Measurements from ENCODE around the gene TFPI.
"Not testable (repeated sequence)": the region's sequence is repeated elsewhere in the genome, so short reads cannot be mapped to it uniquely, and the experiment has no call there.

TFPI gene

DNA sequence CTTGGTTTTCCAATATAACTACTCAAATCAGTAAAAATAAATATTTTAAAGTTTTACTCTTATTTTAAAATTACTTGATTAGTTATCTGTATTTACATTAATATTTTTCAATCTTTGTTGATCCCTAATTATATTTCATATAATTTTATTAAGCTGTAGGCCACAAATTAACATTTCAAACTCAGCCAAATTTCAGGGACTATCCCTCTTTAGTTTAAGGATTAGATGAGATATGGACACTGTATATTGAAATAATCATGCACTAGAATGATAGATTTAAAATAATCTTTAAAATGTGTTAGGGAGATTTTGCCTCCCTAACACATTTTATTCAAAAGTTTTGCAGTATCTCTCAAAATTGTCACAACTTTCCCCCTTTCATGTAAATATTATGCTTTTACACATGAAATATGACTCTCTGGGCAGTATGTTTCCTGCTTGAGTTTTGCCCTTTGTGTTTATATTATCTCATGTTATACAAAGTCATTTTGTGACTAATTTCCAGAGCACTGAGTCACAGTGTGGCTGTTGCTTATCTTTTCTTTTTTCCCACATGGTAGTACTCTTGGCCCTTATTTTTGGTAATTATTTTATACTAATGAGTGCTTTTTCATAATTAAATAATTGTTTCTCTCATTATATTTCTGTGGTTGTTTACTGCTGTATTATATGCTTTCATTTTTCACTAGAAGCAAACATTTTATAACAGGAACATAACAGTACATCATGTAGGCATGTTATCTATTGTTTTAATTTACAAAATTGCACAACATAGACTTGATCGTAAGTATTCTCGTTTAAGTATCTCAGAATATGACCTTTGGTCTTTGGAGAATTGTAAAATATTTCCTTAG lies 1.2 kb downstream of the TFPI start:
- DNase-seq: no peak

DNA sequence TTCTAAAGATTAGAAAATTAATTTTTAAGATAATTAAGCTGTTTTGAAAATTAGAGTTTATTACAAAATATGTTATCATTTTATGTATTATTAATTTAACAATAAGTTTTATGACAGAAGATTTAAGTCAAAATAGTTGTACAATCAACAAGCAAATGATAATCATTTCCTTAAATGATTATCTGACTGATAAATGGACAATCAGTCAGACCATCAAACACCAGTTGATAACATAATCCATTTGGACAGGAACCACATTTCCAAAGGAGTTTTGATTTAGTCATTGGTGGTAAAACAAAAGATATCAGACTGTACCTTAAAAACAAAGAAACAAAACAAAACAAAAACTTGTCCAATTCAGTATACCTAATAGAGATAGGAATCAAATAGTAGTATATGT lies 1.9 kb downstream of the TFPI start:
- no peak for DNase-seq

DNA sequence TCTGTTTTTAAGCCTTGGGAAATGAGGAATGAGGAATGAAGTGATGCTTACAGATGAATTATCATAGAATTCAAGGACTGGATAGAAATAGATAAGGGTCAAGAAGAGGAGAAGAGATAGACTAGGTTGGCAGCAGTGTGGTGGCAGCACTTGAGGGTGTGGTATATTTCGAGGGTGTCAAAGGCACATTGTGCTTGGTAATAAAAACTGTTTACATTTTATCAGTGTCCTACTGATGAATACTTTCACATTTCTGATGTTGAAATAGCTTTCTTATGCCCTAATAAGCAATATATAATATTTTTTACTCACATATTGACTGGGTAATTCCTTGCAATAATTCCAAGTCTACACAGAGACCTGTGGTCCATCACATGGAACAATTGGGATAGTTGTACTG lies 3.4 kb downstream of the TFPI start:
- no peak for DNase-seq

DNA sequence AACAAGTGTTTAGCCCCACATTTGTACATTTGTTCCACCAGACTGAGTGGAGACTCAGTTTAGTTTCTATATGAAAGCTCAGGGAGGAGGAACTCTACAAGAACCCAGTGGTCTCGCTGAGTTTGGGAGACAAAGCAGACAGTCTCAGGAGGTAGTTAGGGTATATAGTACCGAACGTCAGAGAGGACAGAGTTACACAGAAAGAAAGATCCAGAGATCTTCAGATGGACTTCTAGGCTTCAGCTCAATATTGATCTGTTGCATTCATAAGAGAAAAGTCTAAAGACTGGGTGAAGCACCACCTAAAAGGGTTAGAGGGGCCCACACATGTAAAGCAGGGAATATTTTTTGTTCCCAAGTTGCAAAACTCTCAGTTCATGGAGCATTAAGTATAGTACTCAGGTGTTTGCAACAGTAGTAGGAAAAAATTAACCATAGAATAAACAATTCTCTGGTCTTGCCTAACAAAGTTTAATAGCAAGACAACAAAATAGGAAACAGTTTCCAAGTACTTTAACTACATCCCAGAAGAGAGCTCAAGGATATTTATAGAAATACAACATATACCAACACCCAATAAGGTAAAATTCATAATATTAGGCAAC lies 4.2 kb downstream of the TFPI start:
- no peak for DNase-seq

DNA sequence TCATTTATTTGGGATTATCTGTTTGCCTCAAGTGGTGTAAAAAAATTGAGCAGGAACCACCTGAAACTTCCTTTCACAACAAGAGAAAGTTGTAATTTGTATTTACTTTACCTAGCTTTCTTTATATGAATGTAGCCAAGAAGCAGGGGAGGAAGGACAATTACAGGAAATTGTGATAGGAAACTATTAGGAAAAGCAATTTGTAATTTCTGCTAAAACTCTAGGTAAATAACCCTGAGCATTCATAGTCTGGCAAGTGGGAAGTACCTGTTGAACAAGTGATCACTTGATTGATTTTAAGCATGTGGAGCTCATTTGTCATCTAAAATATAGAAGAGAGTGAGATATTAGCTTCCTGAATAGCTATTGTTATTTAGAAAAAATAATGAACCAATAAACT lies 5.0 kb downstream of the TFPI start:
- no peak for DNase-seq

DNA sequence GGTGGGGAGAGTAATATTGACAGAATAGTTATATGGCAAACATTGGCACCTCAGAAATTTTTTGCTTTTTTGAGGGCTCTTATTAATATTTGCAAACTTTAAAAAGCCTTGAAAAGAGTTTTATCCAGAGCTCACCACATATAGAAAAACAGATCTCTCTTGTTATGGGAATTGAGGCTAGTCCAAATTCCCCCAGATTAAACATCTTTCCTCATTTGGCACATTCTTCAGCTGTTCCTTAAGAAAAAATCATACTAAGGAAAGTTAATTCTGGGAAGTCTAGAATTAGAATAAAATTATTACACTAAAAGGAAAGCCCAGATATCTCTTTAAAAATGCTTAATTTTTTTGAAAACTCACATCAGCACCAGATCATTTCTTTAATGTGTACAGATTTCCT lies 5.6 kb downstream of the TFPI start:
- DNase-seq: no peak

DNA sequence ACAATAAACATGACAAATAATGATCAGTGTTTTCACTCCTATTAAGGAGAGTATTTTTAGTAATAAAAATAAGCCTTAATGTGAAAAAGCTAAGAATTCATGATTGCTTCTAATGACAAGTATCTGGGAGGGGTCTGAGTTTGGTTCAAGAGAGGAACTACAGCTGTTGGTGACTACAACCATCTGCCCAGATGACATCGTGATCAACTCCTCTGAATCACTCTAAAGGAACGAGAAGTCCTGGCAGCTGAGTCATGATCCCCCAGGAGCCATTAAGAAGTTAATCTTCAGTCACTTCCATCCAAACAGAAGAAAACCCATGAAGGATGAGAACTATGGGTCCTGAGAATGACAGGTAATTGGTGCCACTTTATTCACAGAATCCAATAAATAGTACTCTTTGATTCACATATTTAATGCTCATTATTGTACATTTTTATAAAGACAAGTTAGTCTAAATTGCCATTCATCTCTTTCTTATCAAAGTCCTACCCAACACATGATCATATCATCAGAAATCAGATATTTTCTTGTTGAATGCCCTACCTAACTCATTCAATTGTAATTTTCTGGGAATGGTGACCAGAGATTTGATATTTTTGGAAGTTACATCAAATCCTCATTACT lies 6.8 kb downstream of the TFPI start:
- DNase-seq: no peak

DNA sequence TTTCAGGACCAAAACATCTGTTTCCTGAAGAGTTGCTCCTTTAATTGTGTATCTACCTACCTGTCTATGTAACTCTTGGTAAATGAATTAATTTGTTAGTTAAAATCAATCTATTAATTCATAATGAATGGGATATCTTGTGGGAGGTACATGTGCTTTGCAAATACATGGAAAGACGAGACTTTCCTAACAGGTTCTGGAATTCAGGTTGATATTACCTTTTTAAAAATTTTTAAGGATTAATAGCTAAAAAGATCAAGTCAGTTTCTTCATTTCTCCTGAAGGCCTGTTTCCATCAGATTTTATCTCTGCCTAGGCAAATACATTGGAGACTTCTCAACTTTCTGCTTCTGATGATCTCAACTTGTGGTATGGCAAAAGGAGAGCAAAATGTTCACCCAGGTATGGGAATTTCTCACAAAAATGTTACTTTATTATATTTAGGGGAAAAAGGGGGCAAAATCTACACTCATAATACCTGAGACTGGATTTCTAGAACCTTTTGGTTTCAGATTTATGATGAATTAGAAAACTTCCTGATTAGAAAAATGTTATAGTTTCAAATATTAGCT lies 7.4 kb downstream of the TFPI start:
- DNase-seq: no peak

DNA sequence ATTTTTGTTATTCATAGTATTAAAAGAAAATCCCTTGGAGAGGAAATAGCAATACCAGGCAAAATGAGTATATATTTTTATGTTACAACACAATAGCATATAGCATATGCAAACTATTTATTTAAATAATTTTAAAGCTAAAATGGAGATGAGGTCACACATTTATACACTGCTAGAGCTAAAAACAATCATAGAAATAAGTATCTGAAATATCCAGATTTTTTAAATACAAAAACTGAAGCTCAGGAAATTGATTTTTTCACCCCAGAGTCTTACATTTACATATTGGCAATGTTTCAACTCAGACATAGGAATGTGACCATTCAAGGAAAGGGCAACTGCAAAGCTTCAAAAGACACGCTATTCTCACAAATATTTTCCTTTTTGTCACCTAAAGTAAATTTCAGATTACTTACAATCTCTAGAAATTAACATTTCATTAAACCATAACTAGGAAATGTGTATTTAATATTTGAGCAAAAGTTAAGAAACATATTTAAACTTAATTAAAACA lies 8.9 kb downstream of the TFPI start:
- no peak for DNase-seq

DNA sequence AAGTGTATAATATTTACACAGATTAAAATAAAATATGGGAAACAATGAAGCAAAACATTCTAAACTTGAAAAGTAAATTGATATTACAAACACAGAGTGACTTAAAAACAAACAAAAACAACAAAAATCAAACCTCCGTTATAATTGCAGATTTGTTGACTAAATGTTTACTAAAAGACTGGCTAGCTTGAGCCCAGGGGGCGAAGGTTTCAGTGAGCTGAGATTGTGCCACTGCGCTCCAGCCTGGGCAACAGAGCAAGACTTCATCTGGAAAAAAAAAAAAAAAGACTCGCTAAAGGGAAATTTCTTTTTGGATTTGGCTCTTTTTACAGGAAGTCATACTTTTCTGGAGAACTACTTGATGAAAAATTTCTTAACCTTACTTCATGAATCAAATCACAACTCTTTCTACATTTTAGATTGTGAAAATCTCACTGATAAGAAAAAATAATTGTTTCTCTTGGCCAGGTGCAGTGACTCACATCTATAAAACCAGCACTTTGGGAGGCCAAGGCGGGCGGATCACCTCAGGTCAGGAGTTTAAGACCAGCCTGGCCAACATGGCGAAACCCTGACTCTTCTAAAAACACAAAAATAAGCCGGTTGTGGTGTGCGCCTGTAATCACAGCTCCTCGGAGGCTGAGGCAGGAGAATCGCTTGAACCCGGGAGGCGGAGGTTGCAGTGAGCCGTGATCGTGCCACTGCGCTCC lies 9.7 kb downstream of the TFPI start:
- no peak for DNase-seq

DNA sequence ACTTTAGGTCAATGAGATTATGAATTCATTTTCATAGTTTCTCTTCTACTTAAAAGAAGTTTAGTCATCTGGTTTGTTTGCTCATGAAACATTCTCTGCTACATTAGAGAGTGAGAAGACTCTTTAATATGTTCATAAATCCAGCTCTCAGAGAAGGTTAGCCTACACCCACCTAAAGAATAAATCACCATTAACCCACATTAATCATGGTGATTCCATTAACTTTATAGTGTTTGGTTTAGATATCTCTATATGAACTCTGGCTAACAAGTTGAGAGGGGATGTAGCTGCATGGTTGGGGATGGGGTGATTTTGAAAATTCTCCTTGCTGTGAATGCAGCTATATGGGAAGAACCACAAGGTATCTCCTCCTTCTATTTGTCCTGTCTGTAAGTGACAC lies 10.7 kb downstream of the TFPI start:
- DNase-seq: no peak

DNA sequence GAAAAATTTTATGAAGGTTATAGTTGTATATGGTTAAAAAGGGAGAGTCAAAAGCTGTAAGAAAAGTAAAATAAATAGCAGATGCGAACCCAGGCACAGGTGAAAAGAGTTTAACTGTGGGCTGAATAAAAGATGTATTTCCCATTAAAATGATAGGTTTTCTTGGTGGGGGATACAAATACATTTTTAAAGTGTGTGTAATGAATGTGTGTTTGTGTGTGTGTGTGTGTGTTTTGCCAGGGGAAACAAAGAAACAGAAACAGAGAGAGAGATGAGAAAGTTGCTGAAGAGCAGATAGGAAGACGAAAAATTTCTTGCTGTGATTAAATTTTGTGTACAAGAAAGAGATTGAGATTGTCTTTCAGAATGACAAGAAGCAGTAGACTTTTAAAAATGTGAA lies 12.1 kb downstream of the TFPI start:
- DNase-seq: no peak

DNA sequence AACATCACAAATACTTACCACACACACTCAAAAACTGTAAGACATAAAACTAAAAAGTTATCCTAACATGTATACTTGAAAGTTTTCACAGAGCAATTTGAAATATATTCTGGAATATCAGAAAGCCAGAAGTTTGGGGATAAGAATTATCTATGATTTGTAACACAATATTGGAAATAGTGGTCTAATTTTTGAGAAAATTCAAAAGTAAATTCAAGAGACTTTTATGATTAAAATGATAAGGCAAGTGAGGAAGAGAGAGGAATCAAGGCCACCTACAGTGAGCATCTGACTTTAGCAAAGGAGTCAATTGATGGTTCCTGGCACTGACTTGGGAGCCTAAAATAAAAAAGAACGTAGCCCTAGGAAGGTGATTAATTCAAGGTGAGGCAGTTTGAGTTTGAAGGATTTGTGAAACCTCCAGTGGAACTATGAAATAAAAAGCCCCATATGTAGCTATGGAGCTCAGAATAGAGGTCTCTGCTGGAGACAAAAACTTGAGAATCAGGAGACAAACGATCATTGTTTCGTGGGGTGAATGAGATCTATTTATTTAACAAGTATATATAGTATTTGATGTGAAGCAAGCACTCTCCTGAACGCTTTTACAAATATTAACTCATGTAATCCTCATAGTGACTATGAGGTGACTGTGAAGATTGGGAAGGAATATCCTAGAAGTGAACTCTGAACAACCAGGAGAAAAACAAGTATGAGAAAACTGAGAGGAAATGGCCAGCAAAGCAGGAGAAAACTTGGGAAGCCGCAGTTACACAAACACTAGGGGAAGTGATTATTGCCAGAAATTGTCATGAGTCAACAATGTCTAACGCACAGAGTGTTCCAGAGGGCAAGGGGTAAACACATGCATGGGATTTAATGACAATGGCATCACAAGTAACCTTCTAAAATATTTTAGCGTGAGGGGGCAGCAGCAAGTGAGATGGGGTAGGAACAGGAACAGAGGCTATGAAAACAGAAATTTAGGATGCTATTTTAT lies 12.8 kb downstream of the TFPI start:
- DNase-seq: no peak

DNA sequence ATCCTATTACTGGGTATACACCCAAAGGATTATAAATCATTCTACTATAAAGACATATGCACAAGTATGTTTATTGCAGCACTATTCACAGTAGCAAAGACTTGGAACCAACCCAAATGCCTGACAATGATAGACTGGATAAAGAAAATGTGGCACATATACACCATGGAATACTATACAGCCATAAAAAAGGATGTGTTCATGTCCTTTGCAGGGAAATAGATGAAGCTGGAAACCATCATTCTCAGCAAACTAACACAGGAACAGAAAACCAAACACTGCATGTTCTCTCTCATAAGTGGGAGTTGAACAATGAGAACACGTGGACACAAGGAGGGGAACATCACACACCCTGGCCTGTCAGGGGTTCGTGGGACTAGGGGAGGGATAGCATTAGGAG lies 16.0 kb downstream of the TFPI start:
- not testable (repeated sequence) for DNase-seq

DNA sequence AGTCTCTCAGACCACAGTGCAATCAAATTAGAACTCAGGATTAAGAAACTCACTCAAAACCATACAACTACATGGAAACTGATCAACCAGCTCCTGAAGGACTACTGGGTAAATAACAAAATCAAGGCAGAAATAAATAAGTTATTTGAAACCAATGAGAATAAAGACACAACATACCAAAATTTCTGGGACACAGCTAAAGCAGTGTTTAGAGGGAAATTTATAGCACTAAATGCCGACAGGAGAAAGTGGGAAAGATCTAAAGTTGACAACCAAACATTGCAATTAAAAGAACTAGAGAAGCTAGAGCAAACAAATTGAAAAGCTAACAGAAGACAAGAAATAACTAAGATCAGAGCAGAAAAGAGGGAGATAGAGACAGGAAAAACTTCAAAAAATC lies 18.9 kb downstream of the TFPI start:
- DNase-seq: not testable (repeated sequence)

DNA sequence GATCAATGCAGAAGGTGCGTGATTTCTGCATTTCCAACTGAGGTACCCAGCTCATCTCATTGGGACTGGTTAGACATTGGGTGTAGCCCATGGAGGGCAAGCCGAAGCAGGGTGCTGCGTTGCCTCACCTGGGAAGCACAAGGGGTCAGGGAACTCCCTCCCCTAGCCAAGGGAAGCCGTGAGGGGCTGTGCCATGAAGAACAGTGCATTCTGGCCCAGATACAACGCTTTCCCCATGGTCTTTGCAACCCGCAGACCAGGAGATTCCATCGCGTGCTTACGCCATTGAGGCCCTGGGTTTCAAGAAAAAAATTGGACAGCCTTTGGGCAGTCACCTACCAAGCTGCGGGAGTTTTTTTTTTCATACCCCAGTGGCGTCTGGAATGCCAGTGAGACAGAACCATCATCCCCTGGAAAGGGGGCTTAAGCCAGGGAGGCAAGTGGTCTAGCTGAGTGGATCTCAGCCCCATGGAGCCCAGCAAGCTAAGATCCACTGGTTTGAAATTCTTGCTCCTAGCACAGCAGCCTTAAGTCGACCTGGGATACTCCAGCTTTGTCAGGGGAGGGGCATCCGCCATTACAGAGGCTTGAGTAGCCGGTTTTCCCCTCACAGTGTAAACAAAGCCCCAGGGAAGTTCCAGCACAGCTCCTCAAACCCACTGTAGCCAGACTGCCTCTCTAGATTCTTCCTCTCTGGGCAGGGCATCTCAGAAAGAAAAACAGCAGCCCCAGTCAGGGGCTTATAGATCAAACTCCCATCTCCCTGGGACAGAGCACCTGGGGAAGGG lies 21.7 kb downstream of the TFPI start:
- no peak for DNase-seq

DNA sequence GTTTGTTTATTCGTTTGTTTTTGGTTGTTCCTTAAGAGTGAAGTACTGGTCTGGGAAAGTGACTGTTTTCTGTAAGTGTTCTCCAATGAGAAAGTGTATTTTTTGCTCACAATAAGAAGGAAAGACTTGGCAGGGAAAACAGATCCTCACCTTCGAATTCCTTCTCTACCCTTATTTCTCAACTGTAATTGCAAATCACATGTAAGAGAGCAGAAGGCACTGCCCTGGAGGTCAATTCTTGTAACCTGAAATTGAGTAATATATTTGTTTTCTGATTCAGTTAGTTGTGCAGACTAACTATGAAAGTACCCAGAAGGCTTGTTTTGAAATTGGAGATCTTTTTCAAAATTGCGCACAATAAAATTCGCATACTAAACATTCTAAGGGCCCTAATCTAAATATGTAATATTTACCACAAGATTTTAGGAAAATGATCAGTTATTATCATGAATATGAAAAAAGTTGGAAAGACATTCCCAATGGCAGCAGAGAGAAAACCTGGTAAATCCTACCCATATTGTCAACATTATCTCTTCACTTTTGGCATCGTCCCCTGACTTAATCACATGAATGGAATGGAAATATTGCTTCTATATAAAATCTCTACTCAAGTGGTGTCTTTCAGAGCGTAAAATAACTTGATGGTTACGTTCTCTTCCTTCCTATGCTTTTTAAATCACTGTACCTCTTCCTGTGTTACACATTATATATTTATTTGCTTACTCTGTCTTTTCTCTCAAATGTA lies 24.1 kb downstream of the TFPI start:
- no peak for DNase-seq

DNA sequence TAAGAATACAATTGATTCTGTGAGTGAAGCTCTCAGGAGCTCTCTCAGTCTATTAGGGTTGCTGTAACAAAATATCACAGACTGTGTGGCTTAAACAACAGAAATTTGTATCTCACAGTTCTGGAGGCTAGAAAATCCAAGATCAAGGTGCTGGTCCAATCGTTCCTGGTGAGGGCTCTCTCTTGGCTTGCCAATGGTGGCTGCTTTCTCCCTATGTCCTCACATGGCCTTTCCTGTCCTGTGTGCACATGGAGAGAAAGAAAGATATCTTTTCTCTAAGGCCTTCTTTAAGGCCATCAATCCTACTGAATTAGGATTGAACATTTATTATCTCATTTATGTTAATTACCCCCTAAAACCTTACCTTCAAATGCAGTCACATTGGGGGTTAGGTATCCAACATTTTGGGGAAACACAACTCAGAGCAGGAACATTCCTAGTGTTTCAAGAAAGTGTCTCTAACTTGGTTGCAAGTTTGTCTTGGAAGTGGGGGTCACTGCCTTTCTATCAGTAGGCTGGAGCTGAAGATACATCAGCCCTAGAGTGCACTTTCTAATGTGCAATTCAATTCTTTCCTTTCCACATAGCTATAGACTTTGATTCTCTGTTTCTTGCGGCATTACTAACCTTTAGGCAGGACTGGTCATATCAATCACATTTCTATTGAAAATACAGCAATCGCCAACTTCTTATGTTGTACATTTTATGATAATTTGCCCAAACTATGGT lies 24.8 kb downstream of the TFPI start:
- DNase-seq: no peak

DNA sequence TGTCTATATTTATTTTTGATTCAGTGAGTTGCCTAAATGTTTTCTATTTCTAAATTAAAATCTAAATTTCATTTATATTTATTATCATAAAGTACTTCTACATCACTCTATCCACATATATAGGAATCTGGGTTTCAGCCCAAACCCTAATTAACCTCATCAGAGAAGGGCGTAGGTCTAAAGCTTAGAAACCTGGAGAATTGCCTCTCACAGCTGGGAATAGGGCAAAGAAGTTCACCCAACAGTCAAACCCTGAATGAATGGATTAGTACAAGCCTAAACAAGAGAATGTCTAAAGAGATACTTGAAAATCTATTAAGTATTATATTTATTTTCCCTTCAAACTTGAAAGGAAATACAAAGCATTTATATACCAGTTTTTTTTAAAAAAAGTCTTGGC lies 26.2 kb downstream of the TFPI start:
- DNase-seq: no peak
